ENCODE data around the gene SETBP1.

DNA sequence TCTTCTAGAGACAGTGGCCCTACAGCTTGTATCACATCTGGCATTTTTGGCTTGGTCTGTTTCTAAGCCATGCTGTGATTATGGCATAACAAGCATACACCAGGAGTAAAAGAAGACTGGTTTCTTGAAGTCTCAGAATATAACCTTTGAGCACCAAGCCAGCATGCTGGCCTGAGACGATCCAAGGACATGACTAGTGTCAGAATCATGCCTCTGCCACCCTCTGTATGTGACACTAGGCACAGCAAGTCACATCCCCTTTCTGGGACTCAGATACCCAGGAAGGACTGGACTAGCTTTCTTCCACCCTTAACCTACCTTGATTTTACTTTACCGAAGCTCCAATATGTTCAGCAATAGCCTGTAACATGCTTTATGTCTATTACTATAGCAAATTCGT is 345.5 kb downstream of the SETBP1 start:
- TF ChIP-seq SIN3A (conservative IDR thresholded peaks at IDR 0.05 in 1 of 2, IDR thresholded peaks at IDR 0.05 in 1 of 2; ENCODE audit: low read depth in 1 of 2, low read length in 2 of 2): no peak
- TF ChIP-seq SP2 (IDR thresholded peaks at IDR 0.05; ENCODE audit: low read length): no peak
- TF ChIP-seq HDAC2 (IDR thresholded peaks at IDR 0.05; ENCODE audit: borderline replicate concordance in 1 of 2, low read depth in 2 of 2, low read length in 2 of 2): no peak
- TF ChIP-seq NANOG (IDR thresholded peaks at IDR 0.05; ENCODE audit: insufficient read depth, low read depth, low read length, poor library complexity, severe bottlenecking): no peak
- TF ChIP-seq, protein P1, sequence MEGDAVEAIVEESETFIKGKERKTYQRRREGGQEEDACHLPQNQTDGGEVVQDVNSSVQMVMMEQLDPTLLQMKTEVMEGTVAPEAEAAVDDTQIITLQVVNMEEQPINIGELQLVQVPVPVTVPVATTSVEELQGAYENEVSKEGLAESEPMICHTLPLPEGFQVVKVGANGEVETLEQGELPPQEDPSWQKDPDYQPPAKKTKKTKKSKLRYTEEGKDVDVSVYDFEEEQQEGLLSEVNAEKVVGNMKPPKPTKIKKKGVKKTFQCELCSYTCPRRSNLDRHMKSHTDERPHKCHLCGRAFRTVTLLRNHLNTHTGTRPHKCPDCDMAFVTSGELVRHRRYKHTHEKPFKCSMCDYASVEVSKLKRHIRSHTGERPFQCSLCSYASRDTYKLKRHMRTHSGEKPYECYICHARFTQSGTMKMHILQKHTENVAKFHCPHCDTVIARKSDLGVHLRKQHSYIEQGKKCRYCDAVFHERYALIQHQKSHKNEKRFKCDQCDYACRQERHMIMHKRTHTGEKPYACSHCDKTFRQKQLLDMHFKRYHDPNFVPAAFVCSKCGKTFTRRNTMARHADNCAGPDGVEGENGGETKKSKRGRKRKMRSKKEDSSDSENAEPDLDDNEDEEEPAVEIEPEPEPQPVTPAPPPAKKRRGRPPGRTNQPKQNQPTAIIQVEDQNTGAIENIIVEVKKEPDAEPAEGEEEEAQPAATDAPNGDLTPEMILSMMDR (IDR thresholded peaks at IDR 0.05; ENCODE audit: control extremely low read depth in 1 of 3, insufficient read depth in 1 of 3, low read depth in 1 of 3, low read length in 3 of 3): peak in 2 of 3 experiments; percentile 4 to 24; a peak in 2 of 4 replicates
- no peak for TF ChIP-seq TAF1 (IDR thresholded peaks at IDR 0.05; ENCODE audit: low read depth, low read length)
- TF ChIP-seq GTF2F1 (IDR thresholded peaks at IDR 0.05; ENCODE audit: borderline replicate concordance, low read depth, low read length): no peak
- TF ChIP-seq POLR2AphosphoS5 (IDR thresholded peaks at IDR 0.05; ENCODE audit: low read depth, low read length): no peak
- no peak for TF ChIP-seq CEBPB (IDR thresholded peaks at IDR 0.05; ENCODE audit: low read depth, low read length)
- TF ChIP-seq POLR2A (IDR thresholded peaks at IDR 0.05; ENCODE audit: control extremely low read depth in 1 of 2, low read depth in 2 of 2, low read length in 2 of 2): no peak

Data from H1 (cell line).